RWPE1 (cell line): ENCODE data around the gene SPIB.
A peak's percentile ranks its signal among the peaks of the same experiment; 100 is the strongest.

Experiments used
- CTCF ChIA-PET: fragments of 350-600 bp; sonication (Branson Sonifier 250); formaldehyde crosslinking; extraction: SDS; loops from one replicate; lab custom pipeline; 2021; lab: Yijun Ruan, JAX
- POLR2A ChIA-PET: fragments of 400-600 bp; formaldehyde crosslinking; extraction: SDS; loops from one replicate; lab custom pipeline; 2020; ENCODE audit warnings: antibody characterized with exemption; ENCODE audit not compliant: low non-redundant PET; lab: Yijun Ruan, JAX
- DNase-seq: peaks from one replicate; pipeline ENCODE4 v3.0.0; 2012; ENCODE audit warnings: low spot score
- H3K27ac ChIP-seq: fragments of 450-650 bp; 2 replicates; pipeline ENCODE4 v1.5.1; 2017
- TF ChIP-seq, protein P1 (sequence below): fragments of 450-650 bp; conservative IDR thresholded peaks from 2 replicates; pipeline ENCODE4 v1.5.1; 2017; ENCODE audit warnings: low read depth, mild to moderate bottlenecking

The SPIB gene

DNA sequence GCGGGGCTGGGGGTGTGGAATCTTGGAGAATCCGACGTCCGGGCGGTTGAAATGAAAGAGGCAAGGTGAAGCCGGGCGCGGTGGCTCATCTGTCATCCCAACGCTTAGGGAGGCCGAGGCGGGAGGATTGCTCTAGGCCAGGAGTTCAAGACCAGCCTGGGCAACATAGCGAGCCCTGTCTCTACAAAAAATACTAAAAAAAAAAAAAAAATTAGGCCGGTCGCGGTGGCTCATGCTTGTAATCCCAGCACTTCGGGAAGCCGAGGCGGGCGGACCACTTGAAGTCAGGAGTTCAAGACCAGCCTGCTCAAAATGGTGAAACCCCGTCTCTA is 58.1 kb downstream of the SPIB start:
- DNase-seq, result no peak
- TF ChIP-seq, protein P1, sequence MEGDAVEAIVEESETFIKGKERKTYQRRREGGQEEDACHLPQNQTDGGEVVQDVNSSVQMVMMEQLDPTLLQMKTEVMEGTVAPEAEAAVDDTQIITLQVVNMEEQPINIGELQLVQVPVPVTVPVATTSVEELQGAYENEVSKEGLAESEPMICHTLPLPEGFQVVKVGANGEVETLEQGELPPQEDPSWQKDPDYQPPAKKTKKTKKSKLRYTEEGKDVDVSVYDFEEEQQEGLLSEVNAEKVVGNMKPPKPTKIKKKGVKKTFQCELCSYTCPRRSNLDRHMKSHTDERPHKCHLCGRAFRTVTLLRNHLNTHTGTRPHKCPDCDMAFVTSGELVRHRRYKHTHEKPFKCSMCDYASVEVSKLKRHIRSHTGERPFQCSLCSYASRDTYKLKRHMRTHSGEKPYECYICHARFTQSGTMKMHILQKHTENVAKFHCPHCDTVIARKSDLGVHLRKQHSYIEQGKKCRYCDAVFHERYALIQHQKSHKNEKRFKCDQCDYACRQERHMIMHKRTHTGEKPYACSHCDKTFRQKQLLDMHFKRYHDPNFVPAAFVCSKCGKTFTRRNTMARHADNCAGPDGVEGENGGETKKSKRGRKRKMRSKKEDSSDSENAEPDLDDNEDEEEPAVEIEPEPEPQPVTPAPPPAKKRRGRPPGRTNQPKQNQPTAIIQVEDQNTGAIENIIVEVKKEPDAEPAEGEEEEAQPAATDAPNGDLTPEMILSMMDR, result no peak
- peak overlapping the region; percentile 79 for H3K27ac ChIP-seq
- POLR2A ChIA-PET, result no interaction called here
- CTCF ChIA-PET, result interaction anchor here (0.6 kb wide), 1 partner anchor 167 kb away, joined by 4 read pairs; no protein-coding TSS in a partner anchor

DNA sequence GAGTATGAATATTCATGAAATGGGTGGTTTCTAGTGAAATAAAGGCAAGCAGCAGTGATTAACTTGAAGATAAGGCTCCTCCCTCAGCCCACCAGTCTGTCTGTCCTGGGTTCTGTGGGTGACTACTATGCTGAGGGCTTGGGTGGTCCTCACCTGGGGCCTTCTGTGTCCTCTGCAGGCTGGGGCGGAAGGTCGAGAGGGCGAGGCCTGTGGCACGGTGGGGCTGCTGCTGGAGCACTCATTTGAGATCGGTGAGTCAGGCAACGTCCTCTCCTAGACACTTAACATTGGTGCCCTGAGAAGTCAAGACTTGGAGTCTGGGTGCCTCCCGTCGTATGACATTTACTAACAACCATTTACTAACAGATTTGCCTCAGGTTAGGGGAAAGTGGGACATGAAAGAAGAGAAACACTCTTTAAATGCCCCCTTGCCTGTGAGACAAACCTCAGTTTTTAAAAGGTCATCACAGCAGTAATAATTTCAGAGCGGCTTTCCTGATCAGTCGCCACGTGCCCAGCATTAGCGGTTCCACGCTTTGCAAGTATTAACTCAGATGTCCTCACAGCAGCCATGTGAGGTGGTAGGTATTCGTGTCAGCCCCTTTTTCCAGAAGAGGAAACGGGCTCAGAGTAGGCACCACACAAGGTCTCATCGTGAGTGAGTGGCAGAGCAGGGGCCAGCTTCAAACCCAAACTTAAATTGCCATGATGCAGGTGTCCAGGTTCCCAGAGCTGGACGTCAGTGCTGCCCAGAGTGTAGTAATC is 59.2 kb downstream of the SPIB start:
- DNase-seq, result no peak
- ChIA-PET CTCF (interaction anchor here (0.5 kb wide), 1 partner anchor 109 kb away, joined by 4 read pairs; no protein-coding TSS in a partner anchor), POLR2A (no interaction called here)
- no peak overlapping the region for H3K27ac ChIP-seq
- TF ChIP-seq, protein P1, result no peak

DNA sequence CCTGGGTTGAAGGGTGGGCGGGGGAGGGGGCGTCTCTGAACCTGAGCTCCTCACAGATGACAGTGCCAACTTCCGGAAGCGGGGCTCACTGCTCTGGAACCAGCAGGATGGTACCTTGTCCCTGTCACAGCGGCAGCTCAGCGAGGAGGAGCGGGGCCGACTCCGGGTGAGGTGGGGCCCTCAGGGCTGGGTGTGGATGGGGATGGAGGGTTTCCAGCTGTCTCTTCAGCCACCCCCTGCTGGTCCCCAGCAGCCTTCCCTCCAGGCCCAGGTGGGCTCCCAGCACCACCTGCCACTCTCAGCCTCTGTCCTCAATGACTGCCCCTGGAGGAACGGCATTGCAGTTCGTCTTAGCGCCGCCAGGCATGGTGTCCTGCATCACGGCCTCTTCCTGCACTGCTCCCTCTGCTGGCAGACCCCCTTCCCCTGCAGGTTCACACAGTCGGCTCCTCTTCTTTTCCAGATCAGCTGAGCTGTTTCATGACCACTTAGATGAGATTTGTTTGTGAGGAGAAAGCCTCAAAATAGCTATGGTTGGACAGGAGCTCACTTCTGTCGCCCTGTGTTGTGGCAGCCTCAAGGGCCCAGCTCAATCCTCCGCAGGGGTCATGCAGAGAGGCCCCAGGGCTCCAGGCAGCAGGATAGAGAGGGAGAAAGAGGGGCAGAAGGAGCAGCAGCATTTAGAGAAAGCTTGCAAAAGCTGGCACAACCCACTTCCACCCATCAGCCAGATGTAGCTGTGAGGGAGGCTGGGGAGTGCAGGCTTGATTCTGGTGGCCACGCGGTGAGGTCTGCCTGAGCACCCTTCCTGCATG is 60.4 kb downstream of the SPIB start:
- CTCF ChIA-PET, result interaction anchor here (0.7 to 1.1 kb wide), 2 partner anchors 122 to 331 kb away, joined by 3 to 5 read pairs; no protein-coding TSS in a partner anchor

DNA sequence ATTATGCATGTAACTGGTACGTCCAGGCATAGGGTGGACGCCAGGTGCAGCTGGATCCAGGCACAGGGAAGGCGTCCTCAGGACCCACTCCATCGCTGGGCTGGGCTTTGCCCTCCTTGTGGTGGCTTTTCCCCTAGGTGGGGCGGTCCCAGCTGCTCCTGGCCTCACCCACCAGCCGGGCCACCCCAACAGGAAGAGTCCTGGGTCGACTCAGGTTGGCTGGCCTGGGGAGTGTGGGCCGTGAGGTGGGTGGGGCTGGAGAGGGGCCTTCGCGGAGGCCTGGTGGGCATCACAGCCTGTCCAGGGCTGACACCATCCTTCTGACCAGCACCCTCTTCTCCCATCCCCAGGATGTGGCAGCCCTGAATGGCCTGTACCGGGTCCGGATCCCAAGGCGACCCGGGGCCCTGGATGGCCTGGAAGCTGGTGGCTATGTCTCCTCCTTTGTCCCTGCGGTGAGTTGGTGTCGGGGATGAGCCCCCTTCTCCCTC is 61.1 kb downstream of the SPIB start:
- POLR2A ChIA-PET, result no interaction called here

More for the DNA sequence above, 60.4 kb downstream of the SPIB start:
- H3K27ac ChIP-seq, result no peak overlapping the region
- POLR2A ChIA-PET, result no interaction called here
- TF ChIP-seq, protein P1, result peak; percentile 48; the same call in 1 of the 2 replicates
- DNase-seq, result peak; percentile 15

DNA sequence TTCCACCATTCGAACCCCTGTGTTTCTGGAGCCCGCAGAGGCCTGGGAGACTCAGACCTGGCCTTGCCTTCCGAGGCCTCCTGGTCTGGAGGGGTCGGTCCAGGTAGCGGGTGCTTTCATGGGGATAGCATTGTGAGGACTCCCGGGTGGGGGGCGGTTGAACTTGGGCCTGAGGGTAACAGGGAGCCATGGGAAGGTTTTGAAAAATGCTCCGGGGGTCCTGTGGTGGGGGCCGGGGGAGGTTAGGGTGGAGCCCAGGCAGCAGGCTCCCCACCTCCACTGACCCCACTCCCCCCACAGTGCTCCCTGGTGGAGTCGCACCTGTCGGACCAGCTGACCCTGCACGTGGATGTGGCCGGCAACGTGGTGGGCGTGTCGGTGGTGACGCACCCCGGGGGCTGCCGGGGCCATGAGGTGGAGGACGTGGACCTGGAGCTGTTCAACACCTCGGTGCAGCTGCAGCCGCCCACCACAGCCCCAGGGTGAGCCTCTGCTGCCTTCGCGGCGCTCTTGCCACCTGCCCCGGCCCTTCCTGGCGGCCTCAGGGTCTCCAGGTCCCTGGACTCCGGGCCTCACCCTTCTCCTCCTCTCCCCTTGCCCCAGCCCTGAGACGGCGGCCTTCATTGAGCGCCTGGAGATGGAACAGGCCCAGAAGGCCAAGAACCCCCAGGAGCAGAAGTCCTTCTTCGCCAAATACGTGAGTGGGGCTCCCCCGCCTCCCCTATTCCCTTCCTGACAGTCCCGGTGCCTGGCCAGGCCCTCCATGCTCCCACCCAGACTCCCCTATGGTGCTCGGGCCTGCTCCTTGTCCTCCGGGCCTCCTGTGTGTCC is 61.8 kb downstream of the SPIB start:
- DNase-seq, result no peak
- CTCF ChIA-PET, result interaction anchor here (0.6 kb wide), 1 partner anchor 225 kb away, joined by 3 read pairs; no protein-coding TSS in a partner anchor
- POLR2A ChIA-PET, result no interaction called here

More for the DNA sequence above, 61.1 kb downstream of the SPIB start:
- TF ChIP-seq, protein P1, result no peak
- no peak overlapping the region for H3K27ac ChIP-seq
- DNase-seq, result no peak
- CTCF ChIA-PET, result no interaction called here

More for the DNA sequence above, 61.8 kb downstream of the SPIB start:
- no peak overlapping the region for H3K27ac ChIP-seq
- TF ChIP-seq, protein P1, result no peak
